ENCODE measurements around the gene PRPS1. TPM values are rescaled to one million over a fixed set of nuclear protein-coding genes. Genes with fewer than 3 reads are reported as not detected.
"Not testable (repeated sequence)": the region's sequence is repeated elsewhere in the genome, so short reads cannot be mapped to it uniquely, and the experiment has no call there.

The PRPS1 gene
- total RNA-seq, 1 experiment from 2014 or later = 41.8 TPM

DNA sequence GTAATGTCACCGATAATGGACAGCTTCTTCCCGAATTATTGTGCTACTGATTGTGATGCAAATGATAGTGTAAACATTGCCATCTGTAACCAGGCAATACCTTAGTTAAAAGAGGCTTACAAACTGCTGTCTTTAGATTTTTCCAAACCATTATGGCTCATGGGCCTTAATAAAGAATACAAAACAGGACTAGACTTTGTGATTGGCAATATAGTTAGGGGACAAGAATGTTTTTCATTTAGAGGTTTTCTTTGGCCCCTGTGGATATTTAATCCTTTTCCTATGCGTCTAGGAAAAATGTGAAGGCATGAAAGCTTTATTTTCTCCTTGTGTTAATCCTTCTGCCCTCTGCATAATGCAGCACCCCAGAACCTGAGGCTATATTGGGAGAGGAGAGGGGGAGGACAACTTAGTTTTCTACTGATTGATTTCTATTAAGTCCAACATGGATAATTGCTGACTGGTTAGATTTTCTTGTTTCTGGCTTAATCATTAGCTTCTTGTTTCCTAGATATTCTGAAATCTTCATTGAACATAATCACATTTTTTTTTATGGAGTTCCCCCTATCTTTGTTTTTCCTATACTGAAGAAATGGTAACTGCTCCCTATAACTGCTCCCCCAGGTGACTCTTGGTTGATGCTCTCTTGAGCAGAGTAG lies 1.9 kb downstream of the PRPS1 start:
- no peak for DNase-seq (ENCODE audit: low read depth)

DNA sequence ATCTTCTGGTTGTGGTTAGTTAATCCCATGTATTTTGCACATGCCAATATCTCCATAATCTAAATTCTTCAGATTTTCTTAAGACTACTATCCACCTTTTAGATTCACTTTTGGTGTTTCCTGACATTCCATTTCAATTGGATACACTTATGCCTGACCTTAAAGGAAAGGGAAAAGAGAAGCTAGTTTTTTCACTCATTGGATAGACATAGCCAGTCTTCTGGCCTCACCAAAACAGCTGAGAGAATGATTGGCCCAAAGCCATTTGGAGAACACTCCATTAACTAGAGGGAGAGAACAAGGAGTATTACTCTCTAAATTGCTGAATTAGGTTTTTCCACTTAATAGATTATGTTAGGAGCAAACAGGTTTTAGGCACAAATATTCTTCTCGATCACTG lies 4.0 kb downstream of the PRPS1 start:
- DNase-seq (ENCODE audit: low read depth) = no peak

DNA sequence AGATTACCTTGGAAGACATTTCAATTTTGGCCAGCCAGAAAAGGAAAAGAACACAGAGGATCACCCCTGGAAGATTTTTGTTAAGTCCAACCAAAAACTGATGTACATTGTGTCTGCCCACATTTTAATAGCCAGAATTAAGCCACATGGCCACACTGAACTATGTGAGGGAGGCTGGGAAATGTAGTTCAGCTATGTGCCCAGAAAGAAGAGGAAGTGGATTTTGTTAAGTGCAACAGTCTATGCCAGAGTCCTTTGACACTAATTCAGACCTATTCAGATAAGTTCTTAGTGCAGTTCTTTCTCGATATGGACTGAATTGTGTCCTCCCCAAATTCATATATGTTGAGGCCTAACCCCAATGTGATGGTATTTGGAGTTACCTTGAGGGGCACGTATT lies 18.4 kb downstream of the PRPS1 start:
- DNase-seq (ENCODE audit: low read depth) = no peak

DNA sequence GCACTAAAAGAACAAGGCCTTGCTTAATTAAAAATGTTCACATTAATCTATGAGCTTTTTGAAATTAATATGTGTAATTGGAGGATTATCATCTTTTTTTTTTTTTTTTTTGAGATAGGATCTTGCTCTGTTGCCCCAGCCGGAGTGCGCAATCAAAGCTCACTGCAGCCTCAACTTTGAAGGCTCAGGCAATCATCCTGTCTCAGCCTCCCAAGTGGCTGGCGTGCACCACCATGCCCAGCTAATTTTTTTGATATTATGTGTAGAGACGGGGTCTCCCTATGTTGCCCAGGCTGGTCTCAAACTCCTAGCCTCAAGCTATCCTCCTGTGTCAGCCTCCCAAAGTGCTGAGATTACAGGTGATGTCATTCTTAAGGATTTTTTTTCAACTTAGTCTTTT lies 20.0 kb downstream of the PRPS1 start:
- DNase-seq (ENCODE audit: low read depth) = no peak

DNA sequence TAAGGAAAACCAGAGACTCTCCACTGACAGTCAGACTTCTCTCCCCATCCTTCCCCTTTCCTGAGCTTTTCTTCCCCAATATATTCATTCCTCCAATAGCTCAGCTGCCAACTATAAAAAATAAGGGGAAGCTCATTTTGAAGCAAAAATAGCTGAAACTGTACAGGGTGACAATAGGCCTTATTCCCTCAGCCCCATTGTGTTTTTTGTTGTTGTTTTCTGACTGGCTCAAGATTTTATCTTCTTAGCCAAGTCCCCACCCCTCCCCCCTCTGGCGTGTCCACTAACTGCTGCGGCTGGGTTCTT lies 26.2 kb downstream of the PRPS1 start:
- no peak for DNase-seq (ENCODE audit: low read depth)

DNA sequence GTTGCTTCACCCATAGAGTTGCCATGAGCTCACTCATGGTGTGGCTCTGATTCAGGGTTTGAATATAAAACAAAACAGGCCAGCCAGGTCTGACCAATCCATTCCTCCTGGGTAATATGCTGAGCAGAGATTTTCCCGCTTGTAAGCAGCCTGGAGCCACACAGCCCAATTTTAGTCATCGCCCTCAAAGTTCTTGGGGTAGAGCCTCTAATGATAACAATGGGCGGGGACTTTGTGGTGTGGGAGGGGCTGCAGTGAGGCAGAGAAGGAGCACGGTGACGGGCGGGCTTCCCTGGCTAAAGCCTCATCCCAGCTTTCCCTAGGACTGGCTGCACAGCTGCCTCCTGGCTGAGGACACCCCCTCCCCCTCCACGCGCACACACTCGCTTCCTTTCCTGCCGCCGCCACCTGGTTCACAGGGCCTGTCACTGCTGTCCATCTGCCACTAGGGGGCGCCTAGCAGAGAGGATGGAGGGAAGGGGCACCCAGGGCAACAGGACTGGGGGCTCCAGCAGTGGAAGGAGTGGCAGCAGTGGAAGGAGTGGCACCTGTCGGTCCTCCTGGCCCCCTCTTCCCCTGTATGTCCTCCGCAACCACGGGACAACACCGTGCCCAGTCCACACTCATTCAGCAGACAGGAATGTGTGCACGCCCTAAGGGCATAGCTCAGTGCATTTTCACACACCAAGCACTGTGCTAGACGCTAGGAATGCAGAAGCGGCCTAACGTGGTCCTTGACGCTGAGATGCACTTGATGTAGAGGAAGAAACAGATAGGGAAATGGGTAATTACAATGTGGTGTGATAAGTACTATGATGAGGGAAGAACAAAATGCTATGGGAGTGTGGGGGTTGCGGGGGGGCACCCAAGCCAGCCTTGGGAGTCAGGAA lies 26.8 kb downstream of the PRPS1 start:
- DNase-seq (ENCODE audit: low read depth) = peak; percentile 87

DNA sequence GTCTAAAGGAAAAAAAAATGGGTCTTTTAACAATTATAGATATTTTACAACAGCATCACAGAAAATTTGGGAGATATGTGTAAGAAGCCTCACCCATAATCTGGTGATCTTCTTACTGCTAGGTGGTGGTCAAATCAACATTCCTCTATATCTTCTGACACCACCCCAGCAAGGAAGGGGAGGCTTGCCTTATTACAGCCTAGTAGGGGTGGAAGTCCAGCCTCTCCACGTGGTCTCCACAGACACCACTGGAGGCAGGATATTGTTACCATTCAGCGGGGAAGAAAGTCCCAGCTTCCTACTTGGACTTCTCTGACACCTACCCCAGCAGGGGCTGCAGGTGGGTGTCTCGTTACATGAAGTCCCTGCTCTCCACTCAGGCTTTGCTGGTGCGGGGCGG lies 28.7 kb downstream of the PRPS1 start:
- DNase-seq (ENCODE audit: low read depth) = no peak

DNA sequence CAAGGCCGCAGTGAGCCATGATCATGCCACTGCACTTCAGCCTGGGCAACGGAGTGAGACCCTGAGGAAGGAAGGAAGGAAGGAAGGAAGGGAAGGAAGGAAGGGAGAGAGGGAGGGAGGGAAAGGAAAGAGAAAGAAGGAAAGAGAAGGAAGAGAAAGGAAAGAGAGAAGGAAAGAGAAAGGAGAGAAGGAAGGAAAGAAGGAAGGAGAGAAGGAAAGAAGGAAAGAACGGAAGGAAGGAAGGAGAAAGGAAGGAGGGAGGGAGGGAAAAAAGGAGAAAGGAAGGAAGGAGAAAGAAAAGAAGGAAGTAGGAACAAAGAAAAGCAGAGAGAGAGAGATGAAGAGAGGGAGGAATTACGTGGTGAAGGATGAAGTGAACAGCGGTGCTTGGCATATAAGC lies 30.4 kb downstream of the PRPS1 start:
- DNase-seq (ENCODE audit: low read depth) = no peak

DNA sequence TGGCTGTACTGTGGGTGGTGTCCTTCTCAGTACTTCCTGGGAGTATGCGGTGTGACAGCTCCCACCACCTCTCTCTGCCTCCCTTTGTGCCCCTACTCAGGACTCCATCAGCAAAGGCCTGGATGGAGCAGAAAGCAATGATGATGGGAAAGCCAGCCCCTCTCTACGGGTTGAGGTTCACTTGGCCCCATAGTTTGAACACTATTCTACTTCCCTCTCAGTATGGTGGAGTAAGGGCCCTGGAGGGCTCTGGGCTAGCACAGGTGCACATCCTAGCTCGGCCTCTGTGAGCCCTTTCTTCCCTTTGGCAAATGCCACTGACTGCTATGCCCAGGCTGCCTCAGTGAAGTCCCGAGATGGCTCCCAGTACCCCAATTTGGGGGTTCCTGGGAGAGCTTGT lies 31.0 kb downstream of the PRPS1 start:
- no peak for DNase-seq (ENCODE audit: low read depth)

DNA sequence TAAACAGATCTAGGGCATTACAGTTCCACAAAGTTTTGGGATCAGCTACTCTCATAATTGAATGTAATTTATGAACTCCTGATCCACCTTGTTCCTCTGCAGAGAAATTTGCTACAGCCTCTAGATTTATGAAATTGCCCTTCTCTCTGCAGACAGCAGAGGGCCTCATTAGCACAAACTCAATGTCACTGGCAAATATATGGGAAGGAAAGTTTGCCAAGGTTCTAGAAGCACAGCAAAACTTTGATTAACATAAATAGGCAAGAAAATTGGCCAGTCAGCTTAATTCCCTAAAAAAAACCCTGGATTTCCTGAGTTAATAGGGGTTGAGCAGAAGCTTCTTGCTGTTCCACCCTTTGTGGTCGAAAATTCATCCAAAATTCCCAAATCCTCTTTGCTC lies 31.5 kb downstream of the PRPS1 start:
- DNase-seq (ENCODE audit: low read depth) = peak; percentile 35

DNA sequence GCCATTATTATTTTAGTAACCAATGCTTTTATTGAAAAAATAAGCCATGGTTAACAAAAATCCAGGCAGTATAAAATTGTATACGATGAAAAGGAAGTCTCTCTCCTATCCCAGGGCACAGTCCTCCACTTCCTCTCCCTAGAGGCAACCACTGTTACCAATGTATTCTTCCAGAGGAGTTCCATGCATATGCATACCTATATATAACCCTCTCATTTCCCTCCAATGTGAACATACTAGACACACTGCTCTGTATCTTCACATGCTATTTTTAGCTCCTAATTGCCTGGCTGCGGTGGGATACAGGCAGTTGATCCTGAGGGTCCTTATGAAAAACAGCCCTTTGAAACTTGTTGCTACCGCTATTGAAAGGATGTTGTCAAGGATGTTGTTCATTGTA lies 33.8 kb downstream of the PRPS1 start:
- DNase-seq (ENCODE audit: low read depth) = no peak

DNA sequence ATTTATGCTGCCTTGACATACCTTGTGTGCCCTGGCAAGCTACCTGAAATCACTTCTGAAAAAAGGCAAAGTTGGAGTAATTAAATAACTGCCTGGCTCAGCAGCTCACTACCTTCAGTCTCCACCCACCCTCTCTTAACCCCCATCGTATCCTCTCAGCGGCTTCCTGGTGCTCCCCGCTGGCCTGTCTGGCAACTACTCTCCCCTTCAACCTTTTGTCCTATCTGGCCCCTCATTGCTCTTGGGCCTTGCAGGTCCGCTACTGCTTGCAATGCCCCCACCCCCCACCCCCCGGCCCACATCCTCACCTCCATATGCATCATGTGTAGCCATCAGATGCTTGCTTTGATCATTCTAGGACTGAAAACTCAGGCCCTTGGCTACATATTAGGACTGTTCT lies 34.5 kb downstream of the PRPS1 start:
- no peak for DNase-seq (ENCODE audit: low read depth)

DNA sequence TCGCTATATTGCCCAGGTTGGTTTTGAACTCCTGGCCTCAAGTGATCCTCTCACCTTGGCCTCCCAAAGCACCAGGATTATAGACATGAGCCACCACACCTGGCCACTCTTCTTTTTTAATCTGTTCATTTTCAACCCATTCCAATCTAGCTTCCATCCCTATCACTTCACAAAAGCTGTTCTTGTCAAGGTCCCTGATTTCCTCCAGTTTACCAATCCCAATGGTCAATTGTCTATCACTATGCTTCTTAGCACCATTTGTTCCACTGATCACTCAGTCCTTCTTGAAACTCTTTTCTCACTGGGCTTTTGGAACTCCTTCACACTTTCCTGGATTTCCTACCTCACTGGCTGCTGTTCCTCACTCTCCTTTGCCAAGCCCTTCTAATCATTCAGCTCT lies 38.6 kb downstream of the PRPS1 start:
- no peak for DNase-seq (ENCODE audit: low read depth)

DNA sequence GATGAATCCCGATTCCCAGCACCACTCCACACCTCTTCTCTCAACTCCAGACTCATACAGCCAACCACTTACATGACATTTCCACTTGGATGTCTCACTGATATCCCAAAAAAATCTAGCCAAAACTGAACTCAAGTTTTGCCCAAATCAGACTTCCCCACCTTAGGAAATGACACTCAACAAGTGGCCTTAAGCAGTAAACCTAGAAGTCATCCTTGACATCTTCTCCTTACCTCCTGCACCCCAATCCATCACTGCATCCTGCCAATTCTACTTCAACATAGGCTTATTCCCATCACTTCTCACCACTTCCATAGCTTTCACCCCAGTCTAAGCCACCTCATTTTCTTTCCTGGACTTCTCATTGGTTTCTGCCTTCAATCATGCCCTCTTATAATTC lies 39.1 kb downstream of the PRPS1 start:
- no peak for DNase-seq (ENCODE audit: low read depth)

DNA sequence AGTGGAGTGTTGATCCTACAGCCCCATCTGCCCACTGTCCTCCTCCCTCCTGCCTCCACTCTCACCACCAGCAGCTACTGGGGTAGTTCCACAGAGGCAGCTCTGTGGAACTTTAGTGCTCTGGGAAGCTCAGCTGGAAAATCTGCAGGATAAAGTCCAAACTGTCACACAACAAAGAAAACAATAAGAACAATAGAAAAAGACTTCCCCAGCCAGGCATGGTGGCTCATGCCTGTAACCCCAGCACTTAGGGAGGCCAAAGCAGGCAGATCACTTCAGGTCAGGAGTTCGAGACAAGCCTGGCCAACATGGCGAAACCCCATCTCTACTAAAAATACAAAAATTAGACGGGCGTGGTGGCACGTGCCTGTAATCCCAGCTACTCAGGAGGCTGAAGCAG lies 40.4 kb downstream of the PRPS1 start:
- DNase-seq (ENCODE audit: low read depth) = not testable (repeated sequence)

DNA sequence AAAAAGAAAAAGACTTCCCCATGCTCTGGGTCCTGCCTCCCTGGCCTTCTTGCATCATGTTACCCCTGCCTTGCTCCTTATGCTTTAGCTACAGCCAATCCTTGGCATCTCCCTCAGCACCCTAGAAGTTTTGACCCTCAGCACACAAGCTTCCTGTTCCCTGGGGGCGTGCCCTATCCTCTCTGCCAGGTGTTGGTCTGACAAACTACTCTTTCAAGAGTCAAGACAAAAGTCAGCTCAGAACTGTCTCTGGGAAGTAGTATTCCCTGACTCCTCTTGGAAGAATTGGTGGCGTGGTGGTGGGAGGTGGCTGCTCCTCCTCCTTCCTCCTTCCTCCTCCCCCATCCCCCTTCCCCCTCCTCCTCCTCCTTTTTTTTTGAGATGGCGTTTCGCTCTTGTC lies 41.0 kb downstream of the PRPS1 start:
- no peak for DNase-seq (ENCODE audit: low read depth)

DNA sequence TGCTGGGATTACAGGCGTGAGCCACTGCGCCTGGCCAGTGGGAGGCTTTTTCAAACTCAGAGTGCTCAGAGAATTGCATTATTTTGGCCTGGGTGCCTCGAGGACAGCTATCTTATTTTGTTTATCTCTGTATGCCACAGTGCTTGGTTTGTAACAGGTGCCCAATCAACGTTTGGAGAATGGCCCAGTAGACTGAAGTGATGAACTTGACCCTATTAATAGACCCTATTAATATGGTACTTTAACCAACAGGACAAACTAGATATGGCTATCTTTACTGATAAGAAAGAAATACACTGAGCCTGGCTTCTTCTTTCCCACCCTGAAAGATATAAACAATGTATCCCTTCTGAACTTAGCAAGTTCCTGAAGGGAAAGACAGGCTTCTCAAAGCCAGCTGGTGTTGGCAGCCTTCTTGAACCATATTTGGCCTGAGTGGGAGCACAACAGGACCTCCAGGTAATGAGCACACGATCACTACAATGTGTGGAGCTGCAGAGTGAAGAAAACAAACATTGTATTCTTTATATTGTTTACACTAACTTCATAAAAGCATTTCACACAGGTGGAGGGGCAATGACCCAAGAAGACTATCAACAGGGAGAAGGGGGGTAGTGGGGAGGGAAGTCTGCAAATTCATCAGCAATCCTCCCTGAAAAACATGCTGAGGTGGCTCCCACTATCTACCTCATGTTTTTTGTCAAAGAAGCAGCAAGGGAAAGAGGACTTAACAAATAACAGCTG lies 41.7 kb downstream of the PRPS1 start:
- DNase-seq (ENCODE audit: low read depth) = no peak

DNA sequence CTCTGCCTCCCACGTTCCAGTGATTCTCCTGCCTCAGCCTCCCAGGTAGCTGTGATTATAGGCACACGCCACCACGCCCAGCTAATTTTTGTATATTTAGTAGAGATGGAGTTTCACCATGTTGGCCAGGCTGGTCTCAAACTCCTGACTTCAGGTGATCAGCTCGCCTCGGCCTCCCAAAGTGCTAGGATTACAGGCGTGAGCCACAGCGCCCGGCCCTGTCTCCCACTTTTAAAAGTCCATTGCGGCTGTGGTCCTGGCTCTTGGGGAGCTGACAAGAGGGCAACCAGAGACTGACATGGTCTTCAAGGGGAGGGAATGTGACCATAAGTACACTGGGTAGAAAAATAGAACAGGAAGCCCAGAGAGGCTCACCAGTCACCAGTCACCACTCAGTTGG lies 42.9 kb downstream of the PRPS1 start:
- not testable (repeated sequence) for DNase-seq (ENCODE audit: low read depth)

DNA sequence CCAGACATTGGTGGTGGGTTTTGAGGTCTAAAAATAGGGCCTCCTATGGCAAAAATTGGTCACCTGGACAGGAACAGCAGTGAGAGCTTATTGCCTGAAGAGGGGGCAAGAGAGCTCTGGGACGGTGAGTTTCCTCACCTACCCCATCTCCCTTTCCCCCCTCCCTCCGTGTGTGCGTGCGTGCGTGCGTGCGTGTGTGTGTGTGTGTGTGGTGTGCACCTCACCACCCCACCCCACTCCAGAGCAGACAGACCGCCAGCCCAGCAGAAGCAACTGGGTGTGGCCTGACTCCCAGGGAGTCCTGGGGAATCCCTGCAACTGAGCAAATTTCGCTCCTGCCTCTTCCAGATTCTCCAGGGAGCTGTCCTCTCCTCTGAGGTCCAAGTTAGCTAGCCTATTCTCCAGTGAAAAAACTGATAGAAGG lies 44.7 kb downstream of the PRPS1 start:
- DNase-seq (ENCODE audit: low read depth) = peak; percentile 71

DNA sequence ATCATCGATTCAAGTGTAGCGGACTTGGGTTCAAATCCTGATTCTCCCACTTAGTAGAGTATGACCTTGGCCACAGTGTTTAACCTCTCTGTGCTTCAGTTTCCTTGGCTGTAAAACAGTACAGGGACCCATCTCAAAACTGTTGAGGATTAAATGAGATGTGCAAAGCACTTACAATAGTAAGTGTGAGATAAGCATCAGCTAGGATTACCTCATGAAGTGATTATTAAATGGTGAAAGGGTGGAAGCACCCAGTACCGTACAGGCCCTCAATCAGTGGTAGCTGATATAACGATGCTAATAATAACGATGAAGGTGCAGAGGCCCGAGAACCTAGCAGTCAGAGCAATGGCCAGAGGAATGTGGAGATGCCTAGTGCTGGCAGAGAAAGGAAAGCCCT lies 45.1 kb downstream of the PRPS1 start:
- no peak for DNase-seq (ENCODE audit: low read depth)

DNA sequence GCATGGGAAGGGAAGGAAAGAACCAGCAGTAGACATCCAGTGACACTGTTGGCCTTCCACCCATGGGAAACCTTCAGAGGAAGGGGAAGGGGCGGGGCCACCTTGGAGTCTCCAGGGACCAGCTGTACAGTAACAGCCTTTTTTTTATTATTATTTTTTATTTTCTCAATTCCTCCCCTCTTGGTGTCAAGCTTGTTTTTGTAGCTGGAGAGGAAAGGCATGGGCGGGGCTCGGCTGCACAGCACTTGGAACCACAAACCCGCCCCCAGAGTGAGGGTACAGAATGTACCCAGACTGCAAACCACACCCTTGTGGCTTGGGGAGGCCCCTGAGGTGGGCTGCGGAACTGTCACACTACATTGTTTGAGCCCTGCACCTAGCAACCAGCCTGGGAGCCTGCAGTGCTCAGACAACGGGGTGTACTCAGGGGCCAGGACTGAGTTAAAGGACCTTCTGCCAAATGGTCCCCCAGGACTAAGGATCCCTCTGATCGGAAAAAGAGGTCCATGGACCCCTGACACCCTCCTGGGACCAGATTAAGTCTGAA lies 45.7 kb downstream of the PRPS1 start:
- DNase-seq (ENCODE audit: low read depth) = peak; percentile 70

All from RPMI7951 (cell line).